Trophoblast cell (in vitro differentiated cells and primary cell): Measurements from ENCODE around the gene WDR38.
A peak's percentile ranks its signal among the peaks of the same experiment; 100 is the strongest.

Experiments
- DNase-seq, 2 donors: peaks; one replicate each; pipeline ENCODE4 v3.0.0-alpha.2; 2016
- H2AFZ ChIP-seq: 2 replicates; pipeline ENCODE4 v1.6.1; 2013; ENCODE audit warnings: low read length, moderate library complexity, mild to moderate bottlenecking; ENCODE audit not compliant: insufficient read depth, poor library complexity
- H2AK5ac ChIP-seq: 2 replicates; pipeline ENCODE4 v1.6.1; 2013; ENCODE audit warnings: mild to moderate bottlenecking, low read length
- H2BK120ac ChIP-seq: 2 replicates; pipeline ENCODE4 v1.6.1; 2013; ENCODE audit warnings: low read length, mild to moderate bottlenecking, moderate library complexity; ENCODE audit not compliant: insufficient read depth, poor library complexity
- H2BK12ac ChIP-seq: 2 replicates; pipeline ENCODE4 v1.6.1; 2013; ENCODE audit warnings: mild to moderate bottlenecking, low read length, moderate library complexity
- H2BK5ac ChIP-seq: 2 replicates; pipeline ENCODE4 v1.6.1; 2013; ENCODE audit warnings: low read length, low read depth, moderate library complexity, mild to moderate bottlenecking; ENCODE audit not compliant: poor library complexity
- H3K14ac ChIP-seq: 2 replicates; pipeline ENCODE4 v1.6.1; 2013; ENCODE audit warnings: mild to moderate bottlenecking, low read length
- H3K18ac ChIP-seq: 2 replicates; pipeline ENCODE4 v1.6.1; 2013; ENCODE audit warnings: mild to moderate bottlenecking, low read length
- H3K23ac ChIP-seq: 2 replicates; pipeline ENCODE4 v1.6.1; 2013; ENCODE audit warnings: low read length
- H3K27ac ChIP-seq: 2 replicates; pipeline ENCODE4 v1.5.1; 2013; ENCODE audit warnings: low read depth, mild to moderate bottlenecking, inconsistent platforms, low read length, moderate library complexity
- H3K27me3 ChIP-seq: 2 replicates; pipeline ENCODE4 v1.6.1; 2013; ENCODE audit warnings: inconsistent platforms, mild to moderate bottlenecking, low read length, moderate library complexity; ENCODE audit not compliant: insufficient read depth
- H3K36me3 ChIP-seq, 2 experiments: 1 replicate in 1 of 2; 2 replicates in 1 of 2; pipeline ENCODE4 v1.6.1; 2013; ENCODE audit warnings: low read length in 2 of 2, mild to moderate bottlenecking in 2 of 2, moderate library complexity in 1 of 2; ENCODE audit not compliant: insufficient read depth in 2 of 2, control insufficient read depth in 1 of 2
- H3K4ac ChIP-seq: 2 replicates; pipeline ENCODE4 v1.6.1; 2013; ENCODE audit warnings: low read depth, mild to moderate bottlenecking, low read length, moderate library complexity
- H3K4me1 ChIP-seq, 2 experiments: 1 replicate in 1 of 2; 2 replicates in 1 of 2; pipeline ENCODE4 v1.6.1; 2013; ENCODE audit warnings: low read length in 2 of 2, mild to moderate bottlenecking in 2 of 2, moderate library complexity in 1 of 2; ENCODE audit not compliant: insufficient read depth in 2 of 2, control insufficient read depth in 1 of 2
- H3K4me2 ChIP-seq: 2 replicates; pipeline ENCODE4 v1.6.1; 2013; ENCODE audit warnings: inconsistent platforms, mild to moderate bottlenecking, low read length, moderate library complexity
- H3K4me3 ChIP-seq: 2 replicates; pipeline ENCODE4 v1.5.1; 2013; ENCODE audit warnings: mild to moderate bottlenecking, low read depth, low read length, inconsistent platforms
- H3K79me1 ChIP-seq: one replicate; pipeline ENCODE4 v1.6.1; 2013; ENCODE audit warnings: low read length
- H3K79me2 ChIP-seq: 2 replicates; pipeline ENCODE4 v1.6.1; 2013; ENCODE audit warnings: low read length, mild to moderate bottlenecking; ENCODE audit not compliant: control insufficient read depth, insufficient read depth, poor library complexity
- H3K9ac ChIP-seq: 2 replicates; pipeline ENCODE4 v1.6.1; 2013; ENCODE audit warnings: mild to moderate bottlenecking, low read length
- H3K9me3 ChIP-seq: 2 replicates; pipeline ENCODE4 v1.6.1; 2013; ENCODE audit warnings: low read depth, mild to moderate bottlenecking, control low read depth, inconsistent platforms, low read length; ENCODE audit not compliant: insufficient read depth
- H4K12ac ChIP-seq: 2 replicates; pipeline ENCODE4 v1.6.1; 2013; ENCODE audit warnings: low read depth, mild to moderate bottlenecking, low read length, moderate library complexity
- H4K8ac ChIP-seq: 2 replicates; pipeline ENCODE4 v1.6.1; 2013; ENCODE audit warnings: low read depth, mild to moderate bottlenecking, low read length, moderate library complexity
- H4K91ac ChIP-seq: one replicate; pipeline ENCODE4 v1.6.1; 2013; ENCODE audit warnings: low read depth, mild to moderate bottlenecking, low read length, moderate library complexity
- WGBS: extraction: QIAGEN DNeasy Blood & Tissue Kit; methylation state at CpG from one replicate; pipeline ENCODE4 v1.1.7; 2013; ENCODE audit warnings: missing lambda C conversion rate; ENCODE audit not compliant: insufficient read length, insufficient coverage; ENCODE audit errors: extremely low coverage; 5-methylcytosine and 5-hydroxymethylcytosine counted together

Gene WDR38

GRCh38 chr9:124886866-124887492 lies 33.7 kb downstream of the WDR38 start:
- Histone ChIP-seq H3K79me1 (no peaks in the 10 kb centered on the region), H3K14ac (no peak overlapping the region), H3K4me1 (no peaks in the 10 kb centered on the region), H3K18ac (no peak overlapping the region), H3K9ac (peak overlapping the region; percentile 31), H2BK12ac (no peak overlapping the region), H3K4me3 (no peak overlapping the region), H3K79me2 (no peaks in the 10 kb centered on the region), H4K8ac (no peak overlapping the region), H2AFZ (no peak overlapping the region), H3K27me3 (no peaks in the 10 kb centered on the region), H3K36me3 (peaks cover 34 to 58% of the 10 kb centered on the region in 2 experiments), H2BK120ac (no peak overlapping the region), H3K27ac (no peak overlapping the region), H3K4me2 (no peak overlapping the region), H2BK5ac (no peak overlapping the region), H3K23ac (peak overlapping the region; percentile 54), H3K9me3 (peaks cover 6% of the 10 kb centered on the region), H4K12ac (no peak overlapping the region), H4K91ac (no peak overlapping the region), H3K4ac (no peak overlapping the region), H2AK5ac (no peak overlapping the region)
- DNase-seq: no peak
- no CpG with 5 or more reads among the region's 17 CpGs for WGBS

- Histone ChIP-seq H4K91ac (no peak overlapping the region), H3K9me3 (peaks cover 6% of the 10 kb centered on the region), H2BK12ac (no peak overlapping the region), H2AFZ (no peak overlapping the region), H3K4me3 (no peak overlapping the region), H3K9ac (peak overlapping the region; percentile 38), H3K14ac (no peak overlapping the region), H3K4ac (no peak overlapping the region), H3K27me3 (no peaks in the 10 kb centered on the region), H4K12ac (no peak overlapping the region), H2BK120ac (no peak overlapping the region), H4K8ac (no peak overlapping the region), H3K27ac (no peak overlapping the region), H3K79me2 (no peaks in the 10 kb centered on the region), H3K4me2 (no peak overlapping the region), H2AK5ac (no peak overlapping the region), H2BK5ac (no peak overlapping the region), H3K36me3 (peaks cover 29 to 53% of the 10 kb centered on the region in 2 experiments), H3K4me1 (no peaks in the 10 kb centered on the region), H3K18ac (no peak overlapping the region), H3K79me1 (no peaks in the 10 kb centered on the region), H3K23ac (no peak overlapping the region)
- no peak for DNase-seq
- no CpG with 5 or more reads among the region's 5 CpGs for WGBS
Measured at GRCh38 chr9:124887832-124888231, 34.6 kb downstream of the WDR38 start.

GRCh38 chr9:124889006-124889405 lies 35.7 kb downstream of the WDR38 start:
- Histone ChIP-seq H2BK12ac (no peak overlapping the region), H3K23ac (no peak overlapping the region), H3K9me3 (peaks cover 6% of the 10 kb centered on the region), H3K27ac (no peak overlapping the region), H4K12ac (no peak overlapping the region), H4K8ac (no peak overlapping the region), H4K91ac (no peak overlapping the region), H3K27me3 (no peaks in the 10 kb centered on the region), H3K18ac (no peak overlapping the region), H3K79me1 (no peaks in the 10 kb centered on the region), H3K14ac (no peak overlapping the region), H3K4me3 (no peak overlapping the region), H3K4ac (no peak overlapping the region), H3K9ac (no peak overlapping the region), H2BK5ac (no peak overlapping the region), H2AFZ (no peak overlapping the region), H2BK120ac (no peak overlapping the region), H3K36me3 (peaks cover 29 to 58% of the 10 kb centered on the region in 2 experiments), H3K4me1 (no peaks in the 10 kb centered on the region), H2AK5ac (no peak overlapping the region), H3K79me2 (no peaks in the 10 kb centered on the region), H3K4me2 (no peak overlapping the region)
- DNase-seq: no peak
- no CpG with 5 or more reads among the region's 13 CpGs for WGBS

GRCh38 chr9:124890179-124890578 lies 36.9 kb downstream of the WDR38 start:
- Histone ChIP-seq H2BK120ac (no peak overlapping the region), H3K4me3 (no peak overlapping the region), H3K4ac (no peak overlapping the region), H3K4me2 (no peak overlapping the region), H3K27me3 (no peaks in the 10 kb centered on the region), H2BK12ac (no peak overlapping the region), H3K79me2 (no peaks in the 10 kb centered on the region), H3K79me1 (no peaks in the 10 kb centered on the region), H3K36me3 (peaks cover 29 to 58% of the 10 kb centered on the region in 2 experiments), H3K9ac (no peak overlapping the region), H3K9me3 (peaks cover 6% of the 10 kb centered on the region), H4K12ac (no peak overlapping the region), H2AFZ (no peak overlapping the region), H3K27ac (no peak overlapping the region), H3K14ac (no peak overlapping the region), H2BK5ac (no peak overlapping the region), H4K91ac (no peak overlapping the region), H2AK5ac (no peak overlapping the region), H3K23ac (no peak overlapping the region), H3K18ac (no peak overlapping the region), H4K8ac (no peak overlapping the region), H3K4me1 (no peaks in the 10 kb centered on the region)
- WGBS: no CpG with 5 or more reads among the region's 7 CpGs
- no peak for DNase-seq
